Astrocyte (in vitro differentiated cells and primary cell): ENCODE measurements around the gene PPM1B. TPM values are rescaled to one million over a fixed set of nuclear protein-coding genes. Genes with fewer than 3 reads are reported as not detected.

Source experiments
- DNase-seq: peaks from one replicate; pipeline ENCODE4 v3.0.0-alpha.2; 2010; ENCODE audit warnings: low read depth
- FAIRE-seq: peaks from 2 replicates; lab custom pipeline; 2011; peaks lifted over from hg19 to GRCh38; lab: Jason Lieb, UNC
- H2AFZ ChIP-seq: 2 replicates; pipeline ENCODE4 v1.6.0; 2012; ENCODE audit warnings: low read depth, low read length, inconsistent platforms
- H3K27ac ChIP-seq: 2 replicates; pipeline ENCODE4 v1.5.1; 2011; ENCODE audit warnings: low read depth, low read length, inconsistent platforms
- H3K27me3 ChIP-seq: 2 replicates; pipeline ENCODE4 v1.6.0; 2011; ENCODE audit warnings: low read length, inconsistent platforms; ENCODE audit not compliant: insufficient read depth
- H3K36me3 ChIP-seq: 2 replicates; pipeline ENCODE4 v1.5.1; 2011; ENCODE audit warnings: low read length, inconsistent platforms; ENCODE audit not compliant: insufficient read depth
- H3K4me1 ChIP-seq: 2 replicates; pipeline ENCODE4 v1.5.1; 2011; ENCODE audit warnings: low read length, inconsistent platforms; ENCODE audit not compliant: insufficient read depth
- H3K4me2 ChIP-seq: 2 replicates; pipeline ENCODE4 v1.6.0; 2012; ENCODE audit warnings: low read length, inconsistent platforms
- H3K4me3 ChIP-seq: 2 replicates; pipeline ENCODE4 v1.5.1; 2011; ENCODE audit warnings: low read depth, mild to moderate bottlenecking, low read length, inconsistent platforms; ENCODE audit not compliant: insufficient read depth
- H3K79me2 ChIP-seq: 2 replicates; pipeline ENCODE4 v1.6.0; 2012; ENCODE audit warnings: mild to moderate bottlenecking, low read length, inconsistent platforms; ENCODE audit not compliant: insufficient read depth
- H3K9ac ChIP-seq: 2 replicates; pipeline ENCODE4 v1.6.0; 2012; ENCODE audit warnings: mild to moderate bottlenecking, low read length, inconsistent platforms
- H3K9me3 ChIP-seq: 2 replicates; pipeline ENCODE4 v1.5.1; 2012; ENCODE audit warnings: low read depth, mild to moderate bottlenecking, low read length, inconsistent platforms; ENCODE audit not compliant: insufficient read depth
- H4K20me1 ChIP-seq: 2 replicates; pipeline ENCODE4 v1.6.0; 2012; ENCODE audit warnings: low read length, inconsistent platforms; ENCODE audit not compliant: insufficient read depth
- H3K27ac Mint-ChIP-seq: one replicate; pipeline ENCODE4 v1.8.0; 2021; ENCODE audit warnings: mild to moderate bottlenecking, mixed read lengths; ENCODE audit not compliant: unreplicated experiment
- H3K27me3 Mint-ChIP-seq: one replicate; pipeline ENCODE4 v1.8.0; 2021; ENCODE audit warnings: low read depth, mixed read lengths; ENCODE audit not compliant: unreplicated experiment
- H3K36me3 Mint-ChIP-seq: one replicate; pipeline ENCODE4 v1.8.0; 2021; ENCODE audit warnings: low read depth, mixed read lengths; ENCODE audit not compliant: unreplicated experiment
- H3K4me1 Mint-ChIP-seq: one replicate; pipeline ENCODE4 v1.8.0; 2021; ENCODE audit warnings: low read depth, mixed read lengths; ENCODE audit not compliant: unreplicated experiment
- H3K4me3 Mint-ChIP-seq: one replicate; pipeline ENCODE4 v1.8.0; 2021; ENCODE audit warnings: mild to moderate bottlenecking, moderate library complexity, mixed read lengths; ENCODE audit not compliant: unreplicated experiment
- H3K9me3 Mint-ChIP-seq: one replicate; pipeline ENCODE4 v1.8.0; 2021; ENCODE audit warnings: mild to moderate bottlenecking, mixed read lengths; ENCODE audit not compliant: unreplicated experiment
- CTCF ChIP-seq: IDR thresholded peaks from 2 replicates; pipeline ENCODE4 v1.5.1; 2011; ENCODE audit warnings: low read depth, mild to moderate bottlenecking, inconsistent platforms, low read length, moderate library complexity; ENCODE audit not compliant: insufficient read depth
- EZH2 ChIP-seq: IDR thresholded peaks from 2 replicates; pipeline ENCODE4 v1.6.1; 2012; ENCODE audit warnings: mild to moderate bottlenecking, low read length, inconsistent platforms; ENCODE audit not compliant: insufficient read depth
- total RNA-seq: library from RNA; stranded (reverse); gene quantifications from 2 replicates; pipeline ENCODE4 v1.2.1, GENCODE V29; 2021

The PPM1B gene
- total RNA-seq, 1 donor from 2014 or later, result 39.4 TPM

- Histone ChIP-seq H3K4me3 (no peak overlapping the region), H3K36me3 (no peaks in the 10 kb centered on the region), H3K27me3 (no peaks in the 10 kb centered on the region), H3K9ac (no peak overlapping the region), H2AFZ (no peak overlapping the region), H3K4me2 (no peak overlapping the region), H3K79me2 (peaks cover 85% of the 10 kb centered on the region), H3K9me3 (no peaks in the 10 kb centered on the region), H3K4me1 (no peaks in the 10 kb centered on the region), H4K20me1 (peaks cover 34% of the 10 kb centered on the region), H3K27ac (no peak overlapping the region)
- Mint-ChIP-seq H3K27ac (no peak overlapping the region), H3K36me3 (peaks cover 3% of the 10 kb centered on the region), H3K4me1 (peaks cover 9% of the 10 kb centered on the region), H3K9me3 (no peaks in the 10 kb centered on the region), H3K4me3 (no peak overlapping the region), H3K27me3 (no peaks in the 10 kb centered on the region)
- TF ChIP-seq EZH2 (no peak), CTCF (no peak)
- no peak for DNase-seq
- no peak for FAIRE-seq
These were observed 21.9 kb downstream of the PPM1B start for GRCh38 chr2:44190526-44190925.

GRCh38 chr2:44191739-44192138 is 23.1 kb downstream of the PPM1B start:
- peaks cover 86% of the 10 kb centered on the region for H3K79me2 ChIP-seq
- no peaks in the 10 kb centered on the region for H3K4me1 ChIP-seq
- H3K4me1 Mint-ChIP-seq, result peaks cover 9% of the 10 kb centered on the region
- H3K36me3 Mint-ChIP-seq, result peaks cover 4% of the 10 kb centered on the region
- H3K9me3 ChIP-seq, result no peaks in the 10 kb centered on the region
- no peak overlapping the region for H3K27ac ChIP-seq
- peaks cover 31% of the 10 kb centered on the region for H4K20me1 ChIP-seq
- H3K4me3 Mint-ChIP-seq, result no peak overlapping the region
- no peak overlapping the region for H2AFZ ChIP-seq
- FAIRE-seq (no peak), DNase-seq (no peak)
- no peak overlapping the region for H3K4me3 ChIP-seq
- H3K27me3 ChIP-seq, result no peaks in the 10 kb centered on the region
- TF ChIP-seq CTCF, result no peak
- TF ChIP-seq EZH2, result no peak
- H3K27ac Mint-ChIP-seq, result no peak overlapping the region
- H3K36me3 ChIP-seq, result no peaks in the 10 kb centered on the region
- no peaks in the 10 kb centered on the region for H3K9me3 Mint-ChIP-seq
- no peak overlapping the region for H3K9ac ChIP-seq
- no peak overlapping the region for H3K4me2 ChIP-seq
- no peaks in the 10 kb centered on the region for H3K27me3 Mint-ChIP-seq

DNA sequence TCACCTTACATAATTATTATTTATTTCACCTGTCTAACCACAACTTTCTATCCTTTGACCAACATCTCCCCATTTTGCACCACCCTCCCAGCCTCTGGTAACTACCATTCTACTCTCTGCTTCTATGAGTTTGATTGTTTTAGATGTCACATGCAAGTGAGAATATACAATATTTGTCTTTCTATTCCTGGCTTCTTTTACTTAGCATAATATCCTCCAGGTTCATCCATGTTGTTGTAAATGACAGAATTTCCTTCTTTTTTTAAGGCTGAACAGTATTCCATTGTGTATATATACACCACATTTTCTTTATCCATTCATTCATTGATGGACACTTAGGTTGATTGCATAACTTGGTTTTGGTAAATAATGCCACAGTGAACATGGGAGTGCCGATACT is 24.0 kb downstream of the PPM1B start:
- H3K27me3 ChIP-seq, result no peaks in the 10 kb centered on the region
- no peak for TF ChIP-seq EZH2
- no peak for TF ChIP-seq CTCF
- no peak overlapping the region for H3K4me2 ChIP-seq
- Mint-ChIP-seq H3K4me1 (peaks cover 7% of the 10 kb centered on the region), H3K4me3 (no peak overlapping the region), H3K36me3 (peaks cover 4% of the 10 kb centered on the region), H3K9me3 (no peaks in the 10 kb centered on the region), H3K27me3 (no peaks in the 10 kb centered on the region), H3K27ac (no peak overlapping the region)
- no peak overlapping the region for H3K4me3 ChIP-seq
- no peak overlapping the region for H2AFZ ChIP-seq
- H3K4me1 ChIP-seq, result no peaks in the 10 kb centered on the region
- H3K36me3 ChIP-seq, result no peaks in the 10 kb centered on the region
- FAIRE-seq (no peak), DNase-seq (no peak)
- H4K20me1 ChIP-seq, result peaks cover 27% of the 10 kb centered on the region
- H3K79me2 ChIP-seq, result peaks cover 84% of the 10 kb centered on the region
- H3K9me3 ChIP-seq, result no peaks in the 10 kb centered on the region
- no peak overlapping the region for H3K27ac ChIP-seq
- H3K9ac ChIP-seq, result no peak overlapping the region
